Activated T-cell treated with anti-CD3 and anti-CD28 coated beads for 1 hour (primary cell): ENCODE results near the gene SRSF11.

ENCODE experiments used
- DNase-seq: peaks from one replicate; pipeline ENCODE4 v3.0.0-alpha.2; 2020; ENCODE audit warnings: low read depth

The SRSF11 gene

GRCh38 chr1:70220517-70221237 is 503 bp upstream of the SRSF11 start:
- DNase-seq: no peak

- no peak for DNase-seq
These were observed 1.6 kb downstream of the SRSF11 start for GRCh38 chr1:70222716-70223235.

GRCh38 chr1:70224954-70225353 is 3.8 kb downstream of the SRSF11 start:
- DNase-seq: no peak

- DNase-seq: no peak
These were observed 6.3 kb downstream of the SRSF11 start for GRCh38 chr1:70227439-70227838.

GRCh38 chr1:70228670-70229069 is 7.5 kb downstream of the SRSF11 start:
- DNase-seq: no peak

GRCh38 chr1:70231475-70231874 is 10.3 kb downstream of the SRSF11 start:
- no peak for DNase-seq

- DNase-seq: no peak
These were observed 13.6 kb downstream of the SRSF11 start for GRCh38 chr1:70234733-70235132.

- DNase-seq: no peak
These were observed 18.8 kb downstream of the SRSF11 start for GRCh38 chr1:70239940-70240339.

GRCh38 chr1:70247122-70247521 is 25.9 kb downstream of the SRSF11 start:
- DNase-seq: no peak

- no peak for DNase-seq
These were observed 26.6 kb downstream of the SRSF11 start for GRCh38 chr1:70247768-70248167.

GRCh38 chr1:70248729-70249128 is 27.5 kb downstream of the SRSF11 start:
- no peak for DNase-seq

GRCh38 chr1:70256664-70257063 is 35.5 kb downstream of the SRSF11 start:
- no peak for DNase-seq

- DNase-seq: no peak
These were observed 43.7 kb downstream of the SRSF11 start for GRCh38 chr1:70264839-70265238.

- DNase-seq: no peak
These were observed 44.8 kb downstream of the SRSF11 start for GRCh38 chr1:70265946-70266345.

GRCh38 chr1:70277875-70278274 is 56.7 kb downstream of the SRSF11 start:
- no peak for DNase-seq

- DNase-seq: no peak
These were observed 57.5 kb downstream of the SRSF11 start for GRCh38 chr1:70278710-70279109.

- DNase-seq: no peak
These were observed 63.2 kb downstream of the SRSF11 start for GRCh38 chr1:70284366-70284765.

- DNase-seq: no peak
These were observed 65.3 kb downstream of the SRSF11 start for GRCh38 chr1:70286453-70286852.

GRCh38 chr1:70288166-70288565 is 67.0 kb downstream of the SRSF11 start:
- no peak for DNase-seq

GRCh38 chr1:70290218-70290617 is 69.0 kb downstream of the SRSF11 start:
- no peak for DNase-seq

- no peak for DNase-seq
These were observed 72.1 kb downstream of the SRSF11 start for GRCh38 chr1:70293186-70293843.

GRCh38 chr1:70295749-70296148 is 74.6 kb downstream of the SRSF11 start:
- DNase-seq: no peak

GRCh38 chr1:70299472-70299871 is 78.3 kb downstream of the SRSF11 start:
- DNase-seq: no peak
